Measurements from ENCODE around the gene CCNK.

CCNK gene

DNA sequence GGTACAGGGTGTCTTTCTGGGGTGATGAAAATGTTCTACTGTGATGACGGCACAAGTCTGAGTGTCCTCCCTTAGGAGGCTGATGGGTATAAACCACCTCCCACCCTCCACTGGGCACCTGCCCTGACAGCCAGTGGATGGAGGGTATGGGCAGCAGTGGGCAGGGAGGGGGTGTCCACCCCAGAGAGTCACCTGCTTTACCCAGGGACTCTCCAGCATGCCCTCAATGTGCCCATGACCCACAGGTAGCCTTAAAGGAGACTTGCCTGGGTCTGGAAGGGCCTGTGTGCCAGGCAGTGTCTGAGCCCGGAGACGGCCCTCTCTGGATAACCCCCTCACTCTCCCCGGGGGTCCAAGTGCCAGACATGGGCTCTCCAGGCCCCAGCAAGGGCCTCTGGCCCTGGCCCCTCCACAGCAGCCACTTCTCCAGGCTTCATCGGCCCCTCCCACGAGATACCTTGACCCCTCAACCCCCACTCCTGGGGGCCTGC is 38.8 kb downstream of the CCNK start:
- DNase-seq (ENCODE audit: low read depth): no peak

DNA sequence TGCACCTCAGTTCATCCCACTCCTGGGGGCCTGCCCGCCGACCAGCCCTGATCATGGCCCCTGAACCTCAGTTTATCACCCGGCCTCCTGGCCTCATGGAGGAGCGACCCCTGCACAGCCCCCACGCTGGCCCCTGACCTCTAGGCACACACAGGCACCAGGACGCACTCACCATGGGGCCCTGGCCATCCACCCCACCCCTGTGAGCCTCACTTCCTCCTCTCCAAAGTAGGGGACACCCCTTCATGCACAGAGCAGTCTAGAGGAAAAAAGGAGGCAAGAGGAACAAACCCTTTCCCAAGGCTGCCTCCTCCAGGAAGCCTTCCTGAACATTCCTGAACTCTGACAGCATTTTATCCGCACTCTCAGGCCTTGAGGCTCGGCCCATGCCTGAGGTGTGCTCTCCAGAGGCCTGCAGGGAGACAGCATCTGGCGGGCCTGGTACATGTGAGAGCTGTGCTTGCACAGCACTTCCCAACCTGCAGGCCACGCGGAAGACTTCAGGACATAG is 39.4 kb downstream of the CCNK start:
- no peak for DNase-seq (ENCODE audit: low read depth)

DNA sequence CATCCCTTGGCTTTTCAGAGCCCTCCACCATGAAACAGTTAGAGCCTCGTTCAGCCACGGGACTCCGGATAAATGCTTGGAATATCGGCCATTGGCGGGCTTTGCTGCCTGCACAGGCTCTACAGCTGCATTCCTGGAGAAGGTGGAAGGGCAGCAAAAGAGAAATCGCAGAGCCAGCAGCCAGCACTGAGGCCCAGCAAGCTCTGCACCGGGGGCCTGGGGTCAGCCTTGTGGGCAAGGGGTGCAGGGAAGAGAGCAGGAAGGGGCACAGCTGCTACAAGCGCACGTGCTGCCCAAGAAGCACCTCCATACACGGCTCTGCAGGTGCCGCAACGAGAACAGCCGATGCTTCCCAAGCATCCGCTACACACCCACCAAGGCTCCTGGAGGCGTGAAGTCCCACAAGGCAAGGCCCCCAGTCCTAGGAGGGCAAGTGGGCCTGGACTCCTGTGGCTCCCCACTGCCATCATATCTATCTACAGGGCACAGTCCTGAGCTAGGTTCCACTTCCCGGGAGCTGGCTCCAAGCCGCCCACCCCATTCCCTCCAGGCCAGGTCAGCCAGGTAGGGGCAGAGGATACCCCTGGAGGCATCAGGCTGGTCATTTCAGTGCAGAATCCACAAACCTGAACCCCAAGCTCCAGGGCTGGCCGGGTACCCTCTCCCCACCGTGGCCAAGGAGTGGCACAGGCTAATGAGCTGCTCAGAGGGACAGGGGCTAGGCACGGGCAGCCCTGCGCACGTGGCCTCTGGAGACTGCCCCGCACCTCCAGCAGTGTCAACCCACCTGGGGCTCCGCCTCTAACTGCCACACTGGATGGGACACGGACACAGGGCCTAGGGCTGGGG is 40.2 kb downstream of the CCNK start:
- DNase-seq (ENCODE audit: low read depth): no peak

DNA sequence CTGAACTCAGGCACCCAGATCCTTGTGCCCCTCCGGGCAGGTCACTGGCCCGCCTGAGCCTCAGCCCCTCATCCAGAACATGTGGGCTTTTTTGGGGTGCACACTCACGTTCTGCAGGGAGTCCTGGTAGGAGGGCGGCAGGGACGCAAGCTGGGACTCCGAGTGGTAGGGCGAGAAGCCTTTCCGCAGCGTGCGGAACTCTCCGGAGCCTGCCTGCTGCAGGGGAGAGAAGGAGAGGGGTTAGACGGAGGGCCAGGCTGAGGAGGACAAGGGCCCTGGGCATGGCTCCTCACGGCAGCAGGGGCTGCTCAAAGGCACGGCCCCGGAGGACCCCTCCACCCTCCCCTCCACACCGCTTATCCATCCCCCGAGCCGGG is 40.8 kb downstream of the CCNK start:
- DNase-seq (ENCODE audit: low read depth): no peak

DNA sequence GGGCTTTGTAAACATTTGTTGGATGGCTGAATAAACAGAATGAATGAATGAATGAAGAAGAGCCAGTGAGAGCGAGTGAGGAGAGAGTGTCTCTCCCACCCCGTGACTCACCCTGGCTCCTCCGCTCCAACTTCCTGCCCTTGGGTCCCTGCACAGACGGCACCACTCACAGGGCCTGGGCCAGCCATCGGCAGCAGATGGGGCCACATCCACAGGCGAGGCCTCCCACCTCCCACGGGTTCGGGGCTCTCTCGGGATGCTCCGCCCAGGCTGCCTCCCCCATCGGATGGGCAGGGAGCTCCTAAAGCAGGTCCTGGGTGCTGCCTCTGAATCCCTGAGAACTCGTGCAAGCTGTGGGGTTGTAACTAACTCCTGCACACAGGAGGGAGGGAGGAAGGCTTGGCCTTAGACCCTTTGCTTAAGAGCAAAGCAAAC is 41.3 kb downstream of the CCNK start:
- peak; percentile 32 for DNase-seq (ENCODE audit: low read depth)

DNA sequence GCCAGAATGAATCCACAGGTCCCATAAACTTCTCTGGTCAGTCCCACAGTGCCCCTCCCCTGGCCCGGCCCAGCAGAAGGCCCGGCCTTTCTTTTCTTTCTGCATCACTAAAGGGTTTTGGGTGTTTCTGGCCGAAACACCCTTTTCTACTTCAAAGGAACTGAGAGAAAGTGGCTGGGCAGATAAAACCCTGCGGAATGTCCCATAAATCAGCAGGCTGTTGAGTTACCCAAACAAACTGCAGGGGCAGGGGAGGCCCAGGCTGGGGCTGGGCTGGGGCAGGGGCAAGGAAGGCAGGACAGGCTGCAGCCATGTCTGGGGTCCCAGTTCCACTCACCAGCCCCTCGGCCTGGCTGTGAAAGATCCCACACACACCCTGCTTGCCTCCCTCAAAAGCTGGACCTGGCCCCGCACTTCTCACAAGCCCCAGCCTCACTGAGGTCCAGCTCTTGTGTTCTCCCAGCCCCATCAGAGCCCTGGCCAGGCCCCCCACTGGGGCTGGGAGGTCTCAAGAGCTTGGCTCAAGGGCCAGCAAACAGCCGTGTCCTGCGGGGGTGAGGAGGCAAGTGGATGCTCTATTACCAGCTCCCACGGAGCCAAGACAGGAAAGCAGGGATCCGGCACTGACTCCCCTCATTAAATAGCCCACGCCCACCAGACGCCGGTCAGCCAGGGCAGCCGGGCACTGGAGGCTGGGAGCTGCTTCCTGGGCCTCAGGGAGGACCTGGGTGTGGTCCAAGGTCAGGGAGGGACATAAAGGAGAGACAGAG is 41.9 kb downstream of the CCNK start:
- no peak for DNase-seq (ENCODE audit: low read depth)

DNA sequence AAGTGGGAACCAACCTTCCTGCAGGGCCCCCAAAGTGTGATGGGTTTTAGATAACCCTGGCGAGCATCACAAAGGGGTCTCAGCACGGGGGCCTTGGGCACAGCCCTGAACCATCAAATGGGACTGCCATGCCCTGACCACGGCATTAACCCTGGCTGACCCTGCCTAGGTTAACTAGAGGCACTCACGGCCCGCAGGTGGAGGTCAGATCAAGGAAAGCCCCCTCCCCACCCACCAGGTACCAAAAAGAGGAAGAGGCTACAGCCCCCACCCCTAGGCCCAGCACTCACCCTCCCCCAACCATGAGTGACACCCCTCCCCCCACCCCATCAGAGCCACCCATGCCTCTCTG is 42.5 kb downstream of the CCNK start:
- DNase-seq (ENCODE audit: low read depth): no peak

DNA sequence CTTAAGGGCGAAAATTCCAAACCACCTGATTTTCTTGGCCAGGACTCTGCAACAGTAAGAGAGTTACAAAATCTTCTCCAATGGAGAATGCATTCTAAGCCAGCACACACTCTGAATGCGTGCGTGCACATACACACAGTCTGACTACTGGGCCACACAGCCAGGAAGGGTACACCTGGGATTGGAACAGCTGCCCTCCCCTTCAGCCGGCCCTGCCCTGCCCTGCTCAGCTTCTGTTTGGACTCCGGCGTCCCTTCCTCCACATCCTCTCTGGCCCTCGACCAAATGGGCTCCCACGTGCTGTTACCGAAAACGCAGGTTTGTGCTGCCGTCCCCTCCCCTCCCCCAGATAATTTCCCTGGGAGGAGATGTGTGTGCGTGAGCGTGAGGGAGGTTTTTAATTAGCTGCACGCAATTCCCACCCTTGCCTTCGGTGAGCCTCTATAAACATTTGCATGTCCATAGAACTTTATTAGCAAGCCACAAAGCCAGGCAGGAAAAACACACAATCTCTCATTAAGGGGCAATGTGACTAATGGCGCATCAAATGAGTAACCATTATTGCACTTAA is 43.0 kb downstream of the CCNK start:
- no peak for DNase-seq (ENCODE audit: low read depth)

DNA sequence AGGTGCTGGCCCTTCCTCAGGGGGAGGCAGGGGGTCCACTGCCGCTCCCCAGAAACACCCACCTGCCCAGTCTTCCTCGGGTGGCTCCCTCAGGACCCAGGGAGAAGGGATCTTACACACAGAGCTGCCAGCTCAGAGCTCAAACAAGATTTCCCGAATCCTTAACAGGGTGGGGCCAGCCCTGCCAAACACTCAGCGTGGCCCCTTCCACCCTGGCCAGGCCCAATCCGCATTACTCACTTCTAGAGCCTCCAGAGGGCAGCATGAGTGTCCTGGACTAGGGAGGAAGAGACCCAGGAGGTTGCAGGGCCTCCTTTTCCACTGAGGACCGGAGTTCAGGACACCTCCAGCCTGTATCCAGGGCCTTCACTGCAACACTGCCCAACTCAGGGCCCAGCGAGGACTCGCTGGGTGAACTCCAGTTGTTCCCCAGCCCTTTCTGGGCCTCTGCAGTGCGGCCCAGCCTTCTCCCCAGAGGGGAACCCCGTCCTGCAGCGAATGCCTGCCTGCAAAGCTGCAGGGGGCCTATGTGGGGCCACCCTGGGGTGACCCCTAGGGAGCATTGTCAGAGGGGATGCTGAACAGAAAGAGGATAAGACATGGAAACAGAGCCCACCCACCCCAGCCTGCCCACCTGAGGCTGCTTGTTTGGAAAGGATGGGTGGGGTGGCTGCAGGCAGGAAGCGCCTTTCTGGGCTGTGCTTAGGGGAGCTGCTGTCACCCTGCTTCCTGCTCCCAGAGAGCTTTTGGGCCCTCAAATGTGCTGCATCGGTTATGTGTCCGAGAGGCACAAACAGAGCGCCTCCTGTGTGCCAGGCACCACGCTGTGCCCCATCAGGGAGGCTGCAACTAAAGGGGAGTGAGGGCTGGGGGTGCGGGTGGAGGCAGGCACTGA is 43.8 kb downstream of the CCNK start:
- DNase-seq (ENCODE audit: low read depth): no peak

DNA sequence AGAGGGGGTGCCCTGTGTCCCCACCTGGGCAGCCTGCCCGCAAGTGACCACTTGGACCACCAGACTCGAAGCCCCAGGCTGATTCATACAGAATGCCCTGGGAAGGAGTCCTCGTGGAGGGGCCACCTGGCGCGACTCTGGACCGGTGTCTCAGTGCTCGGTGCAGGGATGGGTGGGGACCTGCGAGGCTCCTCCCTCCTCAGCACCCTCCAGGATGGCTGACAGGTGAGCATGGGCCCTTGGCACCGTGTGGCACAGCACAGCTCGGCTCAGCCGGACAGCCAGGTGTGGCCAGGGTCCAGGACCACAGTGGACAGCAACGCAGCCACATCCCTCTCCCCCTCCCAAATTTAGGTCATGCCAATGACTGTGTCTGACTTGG is 44.5 kb downstream of the CCNK start:
- DNase-seq (ENCODE audit: low read depth): no peak

DNA sequence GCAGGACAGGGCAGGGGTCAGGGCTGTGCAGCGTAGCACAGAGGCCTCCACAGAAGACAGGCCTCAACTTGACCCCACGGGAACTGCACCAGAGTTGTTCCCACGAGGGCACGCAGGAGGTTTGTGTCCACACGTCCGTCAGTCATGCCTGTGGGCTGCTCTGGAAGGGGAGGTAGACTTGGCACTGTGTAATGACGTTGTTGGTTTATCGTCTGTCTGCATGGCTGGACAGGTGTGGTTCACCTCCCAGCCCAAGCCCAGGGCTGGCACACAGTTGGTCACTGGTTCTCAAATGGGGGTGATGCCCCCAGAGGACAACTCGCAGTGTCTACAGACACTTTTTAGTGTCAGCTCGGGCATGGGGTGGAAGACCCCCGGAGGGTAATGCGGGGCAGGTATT is 45.8 kb downstream of the CCNK start:
- no peak for DNase-seq (ENCODE audit: low read depth)

DNA sequence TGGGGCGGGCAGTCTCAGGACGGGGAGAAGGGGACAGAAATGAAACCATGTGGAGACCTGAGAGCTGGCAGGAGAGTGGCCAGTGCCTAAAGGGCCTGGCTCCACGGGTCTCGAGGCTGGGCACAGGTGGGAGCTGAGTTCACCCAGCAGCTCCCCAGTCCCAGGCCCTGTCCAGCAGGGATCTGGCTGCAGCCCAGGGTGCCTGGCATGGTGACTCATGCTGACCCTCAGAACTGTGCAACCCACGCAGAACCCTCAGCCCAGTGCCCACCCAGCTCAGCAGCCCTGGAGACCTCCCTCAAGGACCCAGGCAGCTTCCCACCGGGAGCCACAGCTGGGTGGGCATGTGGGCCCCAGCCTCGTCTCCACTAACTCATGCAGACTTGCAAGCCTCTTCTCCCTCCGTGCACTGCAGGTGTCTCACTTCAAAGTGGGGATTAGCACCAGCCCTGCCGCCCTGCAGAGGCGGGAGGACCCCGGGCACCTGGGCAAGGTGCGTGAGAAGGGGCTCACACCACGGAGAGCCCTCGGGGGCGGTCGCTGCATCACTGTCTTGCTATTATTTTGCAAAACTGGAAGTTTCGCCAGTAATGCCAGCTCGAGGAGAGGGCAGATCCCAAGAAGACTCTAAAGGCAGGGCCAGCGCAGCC is 46.3 kb downstream of the CCNK start:
- DNase-seq (ENCODE audit: low read depth): no peak

DNA sequence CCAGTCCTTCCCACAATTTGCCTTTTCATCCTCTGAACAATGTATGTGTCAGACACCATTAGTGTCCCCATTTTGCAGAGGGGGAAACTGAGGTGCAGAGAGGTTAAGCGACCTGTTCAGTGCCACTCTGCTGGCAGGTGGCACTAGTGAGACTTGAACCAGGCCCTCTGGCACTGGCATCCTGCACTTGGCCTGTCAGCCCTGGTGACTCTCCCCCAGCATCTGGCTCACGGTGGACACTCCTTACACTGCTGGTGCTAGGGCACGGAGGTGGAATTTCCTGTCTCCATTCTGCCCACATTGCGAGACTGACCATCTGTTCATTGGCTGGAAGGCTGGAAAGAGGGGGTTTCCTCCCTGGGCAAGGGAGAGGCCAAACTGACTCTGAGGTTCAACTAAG is 48.7 kb downstream of the CCNK start:
- no peak for DNase-seq (ENCODE audit: low read depth)

DNA sequence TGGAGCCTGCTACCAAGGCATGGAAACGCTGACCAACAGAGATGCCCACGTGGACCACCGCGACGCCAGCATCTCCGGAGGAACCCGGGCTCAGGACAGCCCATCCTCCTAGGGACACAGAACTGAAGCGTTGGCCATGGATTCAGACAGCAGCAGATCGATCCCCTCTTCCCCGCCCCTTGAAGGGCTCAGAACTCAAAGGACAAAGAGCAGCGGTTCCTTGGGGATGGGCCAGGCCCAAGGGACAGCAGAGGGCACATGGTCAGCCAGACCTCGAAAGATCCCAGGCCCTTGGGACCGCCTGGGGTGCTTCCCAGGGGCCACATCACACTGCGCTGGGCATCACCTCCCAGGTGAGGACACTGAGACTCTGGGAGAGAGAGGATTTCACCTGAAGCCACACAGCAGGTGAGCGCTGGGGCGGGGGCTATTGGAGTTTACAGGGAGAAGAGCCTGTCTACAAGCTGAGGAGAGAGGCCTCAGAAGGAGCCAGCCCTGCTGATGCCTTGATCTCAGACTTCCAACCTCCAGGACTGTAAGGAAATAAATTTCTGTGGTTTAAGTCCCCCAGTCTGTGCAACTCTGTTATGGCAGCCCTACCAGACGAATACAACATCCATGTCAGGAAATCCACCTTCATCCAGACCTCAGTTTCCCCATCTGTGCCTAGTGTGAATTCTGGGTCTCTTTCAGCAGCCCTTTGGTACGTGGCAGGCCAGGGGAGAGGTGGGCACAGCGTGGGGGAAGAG is 49.4 kb downstream of the CCNK start:
- no peak for DNase-seq (ENCODE audit: low read depth)

DNA sequence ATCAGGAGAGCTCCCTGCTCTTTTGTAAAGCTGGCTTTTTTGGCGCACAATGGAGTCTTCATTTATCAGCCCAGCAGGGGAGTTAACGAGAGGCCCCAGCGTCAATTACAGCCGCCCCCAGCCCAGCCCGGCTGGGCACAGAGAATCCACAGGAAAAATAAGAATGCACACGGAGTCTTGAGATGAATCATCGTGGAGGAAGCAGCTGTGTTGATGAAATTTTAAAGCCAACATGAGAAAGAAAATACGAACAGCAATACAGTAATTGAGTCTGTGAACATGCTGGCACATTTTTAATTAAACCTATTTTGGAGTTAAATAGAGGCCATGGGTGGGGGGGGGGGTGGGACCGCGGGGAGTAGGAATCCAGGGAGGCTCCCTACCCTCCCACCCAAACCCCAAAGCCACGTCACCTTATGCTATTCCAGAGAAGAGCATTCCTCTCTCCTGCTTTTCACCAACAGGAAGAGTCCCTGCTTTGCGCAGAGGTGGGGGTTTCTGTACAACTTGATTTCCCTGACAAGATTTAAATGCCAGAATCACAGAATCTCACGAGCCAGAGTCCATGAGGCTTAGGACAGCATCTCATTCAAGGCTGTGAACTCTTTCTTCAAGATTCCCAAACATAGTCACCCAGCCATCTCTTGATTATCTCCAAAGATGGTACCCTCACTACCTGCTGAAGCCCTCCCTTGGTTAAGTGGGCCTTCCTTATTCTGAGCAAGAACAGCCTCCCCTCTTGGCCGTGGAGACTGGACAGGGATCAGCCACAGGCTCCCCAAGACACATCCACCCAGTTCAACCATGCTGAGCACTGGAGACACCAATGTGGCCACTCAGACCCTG is 50.3 kb downstream of the CCNK start:
- DNase-seq (ENCODE audit: low read depth): no peak

DNA sequence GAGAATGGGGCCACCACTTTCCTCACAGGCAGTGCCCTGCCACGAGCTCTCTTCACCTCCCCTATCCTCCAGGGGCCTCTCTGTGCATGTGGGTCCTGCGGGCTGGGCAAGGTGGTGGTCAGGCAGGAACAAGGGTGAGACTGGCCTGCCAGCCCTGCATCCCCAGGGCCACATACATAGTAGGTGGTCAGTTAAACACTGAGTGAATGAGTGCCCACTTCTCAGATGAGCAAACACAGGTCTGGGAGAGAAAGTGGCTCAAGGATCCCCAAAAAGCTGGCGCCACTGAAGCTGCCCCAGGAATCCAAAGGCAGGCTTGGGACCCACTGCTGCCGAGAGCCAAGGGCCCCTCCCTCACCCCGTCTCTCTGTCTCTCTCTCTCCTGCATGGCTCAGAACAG is 51.1 kb downstream of the CCNK start:
- no peak for DNase-seq (ENCODE audit: low read depth)

DNA sequence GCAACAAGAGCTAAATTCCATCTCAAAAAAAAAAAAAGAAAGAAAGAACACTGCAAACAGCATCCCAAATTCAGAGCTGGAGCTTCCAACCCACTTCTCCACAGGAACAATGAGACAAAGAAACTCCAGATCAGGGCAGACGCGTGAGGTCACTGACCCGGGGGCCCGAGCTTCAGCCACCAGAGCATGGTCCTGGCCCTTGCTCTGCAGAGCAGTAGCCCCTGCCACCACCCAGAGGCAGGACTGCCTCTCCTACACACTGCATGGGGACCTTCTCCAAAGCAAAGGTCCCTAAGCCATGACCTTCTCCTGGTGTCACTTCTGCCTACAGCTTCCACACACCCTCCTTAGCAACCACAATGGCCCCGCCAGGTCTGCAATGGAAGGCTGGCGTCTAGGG is 53.1 kb downstream of the CCNK start:
- DNase-seq (ENCODE audit: low read depth): no peak

DNA sequence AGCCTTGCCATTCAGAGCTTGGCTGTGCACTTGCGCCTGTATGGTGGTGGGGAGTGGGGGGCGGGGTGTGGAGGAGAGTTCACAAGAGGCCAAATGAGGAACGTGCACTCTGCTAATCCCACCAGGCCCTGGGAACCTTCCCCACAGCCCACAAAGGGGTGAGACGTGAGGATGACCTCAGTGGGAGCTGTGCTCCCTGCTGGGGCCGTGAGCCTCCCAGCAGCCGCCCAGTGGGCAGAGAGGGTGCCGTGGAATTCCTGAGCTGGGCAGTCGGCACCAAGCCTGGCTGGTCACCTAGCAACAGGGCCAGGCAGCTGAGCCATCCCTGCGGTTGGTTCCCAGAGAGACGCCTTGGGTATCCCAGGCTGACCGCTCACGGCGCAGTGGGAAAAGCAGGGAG is 53.7 kb downstream of the CCNK start:
- DNase-seq (ENCODE audit: low read depth): no peak

DNA sequence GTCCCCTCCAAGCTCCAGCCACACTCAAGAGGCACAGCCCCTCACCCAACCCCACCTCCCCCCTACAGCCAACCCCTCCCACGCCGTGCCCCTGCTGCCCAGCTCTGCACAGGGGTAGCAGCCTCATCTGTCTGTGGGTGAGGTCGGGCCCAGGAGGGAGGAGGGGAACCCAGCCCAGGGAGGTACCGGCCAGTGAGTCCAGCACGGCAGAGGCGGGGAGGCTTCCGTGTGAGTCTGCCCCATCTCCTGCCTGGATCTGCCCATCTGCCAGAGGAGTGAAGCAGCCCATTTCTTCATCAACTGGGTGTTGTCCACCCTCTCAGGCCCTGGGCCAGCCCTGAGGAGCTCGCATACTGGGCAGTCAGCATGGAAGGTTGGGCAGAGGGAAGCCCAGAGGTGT is 54.2 kb downstream of the CCNK start:
- DNase-seq (ENCODE audit: low read depth): no peak
